Karpas-422 (cell line): Measurements from ENCODE around the gene RPH3AL. TPM values are rescaled to one million over a fixed set of nuclear protein-coding genes. Genes with fewer than 3 reads are reported as not detected.
"Not testable (repeated sequence)": the region's sequence is repeated elsewhere in the genome, so short reads cannot be mapped to it uniquely, and the experiment has no call there.

Experiments used
- DNase-seq: peaks from one replicate; pipeline ENCODE4 v3.0.0-alpha.2; 2015
- H2AFZ ChIP-seq: fragments of 200-600 bp; sonication (generic); 2 replicates; pipeline ENCODE4 v1.6.1; 2014; ENCODE audit warnings: antibody characterized with exemption, low read length, mixed read lengths
- H3K27ac ChIP-seq: fragments of 200-600 bp; sonication (generic); 2 replicates; pipeline ENCODE4 v1.5.1; 2014; ENCODE audit warnings: mild to moderate bottlenecking, low read length, moderate library complexity
- H3K27me3 ChIP-seq: fragments of 200-600 bp; sonication (generic); 2 replicates; pipeline ENCODE4 v1.6.1; 2014; ENCODE audit warnings: low read length, mixed read lengths
- H3K36me3 ChIP-seq: fragments of 200-600 bp; sonication (generic); 2 replicates; pipeline ENCODE4 v1.6.1; 2014; ENCODE audit warnings: low read length, mixed read lengths; ENCODE audit not compliant: insufficient read depth
- H3K4me1 ChIP-seq: fragments of 200-600 bp; sonication (generic); 2 replicates; pipeline ENCODE4 v1.6.1; 2014; ENCODE audit warnings: mild to moderate bottlenecking, low read length, mixed read lengths
- H3K4me2 ChIP-seq: fragments of 200-600 bp; sonication (generic); 2 replicates; pipeline ENCODE4 v1.6.1; 2014; ENCODE audit warnings: low read length, low read depth, mild to moderate bottlenecking; ENCODE audit not compliant: poor library complexity, severe bottlenecking
- H3K4me3 ChIP-seq: fragments of 200-600 bp; sonication (generic); 2 replicates; pipeline ENCODE4 v1.5.1; 2014; ENCODE audit warnings: mild to moderate bottlenecking, antibody characterized with exemption, low read length, mixed read lengths
- H3K79me2 ChIP-seq: fragments of 200-600 bp; sonication (generic); 2 replicates; pipeline ENCODE4 v1.6.1; 2014; ENCODE audit warnings: mild to moderate bottlenecking, low read length, mixed read lengths
- H3K9ac ChIP-seq: fragments of 200-600 bp; sonication (generic); 2 replicates; pipeline ENCODE4 v1.6.0; 2014; ENCODE audit warnings: low read length
- H3K9me2 ChIP-seq: fragments of 200-600 bp; sonication (generic), shearing (Covaris generic); replicated peaks from 2 replicates; pipeline ENCODE4 v1.6.0; 2014; ENCODE audit warnings: mild to moderate bottlenecking, low read length, moderate library complexity; ENCODE audit not compliant: insufficient read depth
- H3K9me3 ChIP-seq: fragments of 300-700, 200-600 bp; sonication (generic); 2 replicates; pipeline ENCODE4 v1.6.1; 2014; ENCODE audit warnings: low read length, mixed read lengths
- H4K20me1 ChIP-seq: fragments of 200-600 bp; sonication (generic); 2 replicates; pipeline ENCODE4 v1.6.1; 2014; ENCODE audit warnings: mild to moderate bottlenecking, antibody characterized with exemption, low read length, low read depth; ENCODE audit not compliant: insufficient read depth
- total RNA-seq: library from RNA; depleted of rRNA; stranded (reverse); fragments of >200 nt; shearing (Covaris generic); gene quantifications from 2 replicates; pipeline ENCODE4 v1.2.3, GENCODE V29; 2014; ENCODE audit warnings: low replicate concordance

Gene RPH3AL
- total RNA-seq, 1 experiment from 2014 or later: not detected

GRCh38 chr17:214881-215331, 137.7 kb downstream of the RPH3AL start:
- no peak overlapping the region for H3K4me2 ChIP-seq
- no peaks in the 10 kb centered on the region for H3K36me3 ChIP-seq
- no peaks in the 10 kb centered on the region for H3K4me1 ChIP-seq
- no peak overlapping the region for H3K4me3 ChIP-seq
- H4K20me1 ChIP-seq: no peaks in the 10 kb centered on the region
- no peak overlapping the region for H3K27ac ChIP-seq
- H3K27me3 ChIP-seq: no peaks in the 10 kb centered on the region
- H3K9me2 ChIP-seq: no peaks in the 10 kb centered on the region
- DNase-seq: no peak
- H2AFZ ChIP-seq: no peak overlapping the region
- H3K79me2 ChIP-seq: no peaks in the 10 kb centered on the region
- no peaks in the 10 kb centered on the region for H3K9me3 ChIP-seq
- no peak overlapping the region for H3K9ac ChIP-seq

- Histone ChIP-seq H3K27me3 (no peaks in the 10 kb centered on the region), H3K36me3 (no peaks in the 10 kb centered on the region), H3K27ac (no peak overlapping the region), H3K4me1 (no peaks in the 10 kb centered on the region), H3K9ac (no peak overlapping the region), H2AFZ (no peak overlapping the region), H3K4me3 (no peak overlapping the region), H3K79me2 (no peaks in the 10 kb centered on the region), H4K20me1 (no peaks in the 10 kb centered on the region), H3K4me2 (no peak overlapping the region), H3K9me3 (no peaks in the 10 kb centered on the region), H3K9me2 (no peaks in the 10 kb centered on the region)
- no peak for DNase-seq
These were observed 139.1 kb downstream of the RPH3AL start for GRCh38 chr17:213286-214105.

GRCh38 chr17:210402-210801, 142.2 kb downstream of the RPH3AL start:
- Histone ChIP-seq H4K20me1 (no peaks in the 10 kb centered on the region), H3K79me2 (no peaks in the 10 kb centered on the region), H3K36me3 (no peaks in the 10 kb centered on the region), H3K4me3 (no peak overlapping the region), H3K9ac (no peak overlapping the region), H3K9me3 (no peaks in the 10 kb centered on the region), H3K4me1 (no peaks in the 10 kb centered on the region), H3K27ac (no peak overlapping the region), H3K9me2 (no peaks in the 10 kb centered on the region), H2AFZ (no peak overlapping the region), H3K4me2 (no peak overlapping the region), H3K27me3 (no peaks in the 10 kb centered on the region)
- DNase-seq: no peak

GRCh38 chr17:208429-208828, 144.2 kb downstream of the RPH3AL start:
- H3K9ac ChIP-seq: no peak overlapping the region
- H3K9me2 ChIP-seq: no peaks in the 10 kb centered on the region
- no peak overlapping the region for H3K4me2 ChIP-seq
- no peak overlapping the region for H3K27ac ChIP-seq
- H3K4me1 ChIP-seq: no peaks in the 10 kb centered on the region
- H2AFZ ChIP-seq: no peak overlapping the region
- no peaks in the 10 kb centered on the region for H4K20me1 ChIP-seq
- H3K9me3 ChIP-seq: no peaks in the 10 kb centered on the region
- no peaks in the 10 kb centered on the region for H3K79me2 ChIP-seq
- DNase-seq: no peak
- no peaks in the 10 kb centered on the region for H3K27me3 ChIP-seq
- H3K36me3 ChIP-seq: no peaks in the 10 kb centered on the region
- no peak overlapping the region for H3K4me3 ChIP-seq

GRCh38 chr17:207775-208174, 144.8 kb downstream of the RPH3AL start:
- Histone ChIP-seq H3K4me1 (no peaks in the 10 kb centered on the region), H4K20me1 (no peaks in the 10 kb centered on the region), H3K4me2 (no peak overlapping the region), H3K9me2 (no peaks in the 10 kb centered on the region), H3K9me3 (no peaks in the 10 kb centered on the region), H3K36me3 (no peaks in the 10 kb centered on the region), H3K4me3 (no peak overlapping the region), H3K27ac (no peak overlapping the region), H3K9ac (no peak overlapping the region), H3K27me3 (no peaks in the 10 kb centered on the region), H2AFZ (no peak overlapping the region), H3K79me2 (no peaks in the 10 kb centered on the region)
- DNase-seq: no peak

GRCh38 chr17:206941-207560, 145.6 kb downstream of the RPH3AL start:
- Histone ChIP-seq H3K4me1 (no peaks in the 10 kb centered on the region), H4K20me1 (no peaks in the 10 kb centered on the region)
- no peak for DNase-seq

GRCh38 chr17:206484-206883, 146.1 kb downstream of the RPH3AL start:
- not testable (repeated sequence) for DNase-seq, H3K4me1 ChIP-seq, H4K20me1 ChIP-seq, H3K27ac ChIP-seq, H3K9me3 ChIP-seq, H2AFZ ChIP-seq, H3K4me3 ChIP-seq, H3K9ac ChIP-seq, H3K36me3 ChIP-seq, H3K9me2 ChIP-seq, H3K4me2 ChIP-seq, H3K79me2 ChIP-seq, H3K27me3 ChIP-seq

More at GRCh38 chr17:206941-207560, 145.6 kb downstream of the RPH3AL start:
- H3K9ac ChIP-seq: no peak overlapping the region
- H3K4me3 ChIP-seq: no peak overlapping the region
- H3K4me2 ChIP-seq: no peak overlapping the region
- H3K27me3 ChIP-seq: no peaks in the 10 kb centered on the region
- H2AFZ ChIP-seq: no peak overlapping the region
- H3K9me3 ChIP-seq: no peaks in the 10 kb centered on the region
- H3K36me3 ChIP-seq: no peaks in the 10 kb centered on the region
- no peak overlapping the region for H3K27ac ChIP-seq
- H3K79me2 ChIP-seq: no peaks in the 10 kb centered on the region
- no peaks in the 10 kb centered on the region for H3K9me2 ChIP-seq

GRCh38 chr17:205817-206216, 146.8 kb downstream of the RPH3AL start:
- H3K4me1 ChIP-seq: no peaks in the 10 kb centered on the region
- H3K79me2 ChIP-seq: no peaks in the 10 kb centered on the region
- H3K4me2 ChIP-seq: no peak overlapping the region
- H2AFZ ChIP-seq: no peak overlapping the region
- no peaks in the 10 kb centered on the region for H4K20me1 ChIP-seq
- no peak for DNase-seq
- H3K27ac ChIP-seq: no peak overlapping the region
- H3K36me3 ChIP-seq: no peaks in the 10 kb centered on the region
- H3K27me3 ChIP-seq: no peaks in the 10 kb centered on the region
- no peak overlapping the region for H3K4me3 ChIP-seq
- H3K9me3 ChIP-seq: no peaks in the 10 kb centered on the region
- H3K9ac ChIP-seq: no peak overlapping the region
- H3K9me2 ChIP-seq: no peaks in the 10 kb centered on the region
